GM12892 (cell line): ENCODE data around the gene SETX.

Experiments used
- POLR2A ChIP-seq: IDR thresholded peaks from 2 replicates; pipeline ENCODE4 v1.6.1; 2011; ENCODE audit warnings: low read depth, low read length, control low read depth
- POLR2AphosphoS5 ChIP-seq: IDR thresholded peaks from 2 replicates; pipeline ENCODE4 v1.6.1; 2011; ENCODE audit warnings: low read depth, low read length, control low read depth
- TAF1 ChIP-seq: IDR thresholded peaks from 2 replicates; pipeline ENCODE4 v1.6.1; 2011; ENCODE audit warnings: low read depth, mild to moderate bottlenecking, control low read depth, low read length, borderline replicate concordance

DNA sequence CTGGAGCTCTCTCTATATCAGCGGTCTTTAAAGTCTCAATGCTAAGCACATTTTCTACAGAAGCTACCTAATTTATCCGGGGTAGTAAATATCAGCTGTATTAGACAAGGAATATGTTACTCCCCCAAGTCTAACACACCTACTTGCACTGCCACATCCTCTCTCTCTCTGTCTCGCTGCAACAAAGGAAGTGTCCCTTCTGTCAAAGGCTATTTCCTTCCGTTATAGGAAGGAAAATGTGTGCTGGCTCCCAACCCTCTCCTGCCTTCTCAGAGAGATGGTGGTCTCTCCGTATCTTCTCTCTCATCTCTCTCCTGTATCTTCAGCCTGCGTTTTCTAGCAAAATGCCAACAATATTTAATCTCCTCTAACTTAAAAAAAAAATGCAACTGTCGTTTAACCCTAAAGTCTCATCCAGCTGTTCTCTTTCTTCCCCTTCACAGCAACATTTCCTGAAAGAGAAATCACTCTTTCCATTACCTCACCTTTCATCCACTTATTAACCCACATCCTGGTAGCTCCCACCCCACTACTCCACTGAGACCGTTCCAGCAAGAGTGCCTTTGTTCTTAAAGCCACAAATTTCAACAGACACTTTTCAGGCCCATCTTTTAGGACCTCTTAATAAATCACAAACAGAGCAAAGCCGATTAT is 49.6 kb upstream of the SETX start:
- TF ChIP-seq POLR2AphosphoS5, result no peak
- TF ChIP-seq TAF1, result no peak
- no peak for TF ChIP-seq POLR2A
